Activated CD8-positive, alpha-beta memory T cell treated with anti-CD3 and anti-CD28 coated beads for 24 hours (primary cell): ENCODE data around the gene KRT74.

Source experiments
- DNase-seq: peaks from one replicate; pipeline ENCODE4 v3.0.0-alpha.2; 2020

The KRT74 gene

DNA sequence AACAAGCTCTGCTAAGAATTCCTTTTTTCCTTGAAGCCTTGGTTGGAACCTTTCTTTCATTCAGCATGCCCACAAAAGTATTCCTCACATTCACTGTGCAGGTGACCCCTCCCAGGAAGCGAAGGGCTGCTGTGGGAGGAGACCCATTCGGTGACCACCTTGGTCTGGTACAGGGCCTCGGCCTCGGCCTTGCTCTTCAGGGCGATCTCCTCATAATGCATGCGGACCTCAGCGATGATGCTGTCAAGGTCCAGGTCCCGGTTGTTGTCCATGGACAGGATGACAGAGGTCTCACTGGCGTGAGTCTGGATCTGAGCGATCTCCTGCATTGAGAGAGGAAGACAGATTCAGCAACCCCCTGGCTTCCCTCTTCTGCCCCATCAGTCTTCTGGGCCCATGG lies 3.1 kb downstream of the KRT74 start:
- DNase-seq, result no peak

DNA sequence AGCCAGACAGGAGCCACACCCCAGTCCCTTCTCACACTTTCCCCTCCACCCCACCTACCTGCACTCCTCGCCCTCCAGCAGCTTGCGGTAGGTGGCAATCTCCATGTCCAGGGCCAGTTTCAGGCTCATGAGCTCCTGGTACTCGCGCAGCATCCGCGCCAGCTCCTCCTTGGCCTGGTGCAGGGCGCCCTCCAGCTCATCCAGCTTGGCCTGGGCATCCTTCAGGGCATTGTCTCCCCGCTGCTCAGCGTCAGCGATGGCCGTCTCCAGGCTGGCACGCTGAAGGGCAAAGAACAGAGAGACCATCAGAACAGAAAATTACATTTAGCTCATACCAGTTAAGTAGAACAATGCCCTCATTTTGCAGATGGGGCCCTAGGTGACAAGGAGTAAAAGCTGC lies 5.5 kb downstream of the KRT74 start:
- no peak for DNase-seq

GRCh38 chr12:52566847-52567291 lies 6.8 kb downstream of the KRT74 start:
- DNase-seq, result no peak

GRCh38 chr12:52564582-52564981 lies 9.1 kb downstream of the KRT74 start:
- no peak for DNase-seq

DNA sequence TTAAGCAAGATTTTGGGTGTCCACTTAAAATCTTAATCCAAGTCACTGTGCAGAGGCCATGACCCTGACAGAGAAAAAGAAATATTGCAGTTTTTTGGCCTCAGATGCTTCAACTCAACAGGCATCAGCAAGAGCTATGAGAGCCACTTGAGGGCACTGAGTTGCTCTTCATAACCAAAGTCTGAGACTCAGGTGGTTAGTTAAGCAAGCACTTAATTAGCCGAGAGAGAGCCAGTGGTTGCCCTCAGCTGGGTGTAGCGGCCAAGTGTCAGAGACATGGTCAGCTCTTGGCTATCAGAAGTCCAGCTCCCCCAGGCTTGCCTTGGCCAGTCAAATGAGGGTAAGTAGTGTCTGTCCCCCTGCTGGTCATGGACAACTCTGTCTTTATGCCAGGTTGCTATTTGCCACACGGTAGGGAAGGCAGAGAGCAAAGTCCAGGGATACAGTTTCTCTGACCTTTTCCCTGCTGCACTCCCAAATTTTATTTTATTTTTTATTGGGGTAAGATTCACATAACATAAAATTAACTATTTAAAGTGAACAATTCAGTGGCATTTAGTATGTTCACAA lies 11.7 kb downstream of the KRT74 start:
- DNase-seq, result no peak

DNA sequence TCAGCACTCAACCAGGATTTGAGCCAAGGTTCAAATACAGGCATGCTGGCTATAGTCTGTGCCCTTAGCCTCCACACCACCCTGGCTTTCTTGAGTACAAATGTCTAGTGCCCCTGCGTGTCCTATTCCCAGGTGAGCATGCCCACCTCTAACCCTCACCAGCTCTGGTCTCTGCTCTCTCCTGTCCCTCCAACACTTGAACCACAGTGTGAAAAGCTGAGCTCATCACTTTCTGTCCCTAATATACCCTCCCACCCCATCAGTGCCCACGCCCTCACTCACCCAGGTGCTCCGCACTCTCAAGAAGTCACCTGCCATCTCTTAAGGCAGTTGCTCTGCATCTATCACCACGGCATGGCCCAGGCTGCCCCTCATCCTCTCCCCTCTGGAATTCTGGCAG lies 13.7 kb downstream of the KRT74 start:
- DNase-seq, result no peak

GRCh38 chr12:52558781-52559445 lies 14.7 kb downstream of the KRT74 start:
- DNase-seq, result no peak

DNA sequence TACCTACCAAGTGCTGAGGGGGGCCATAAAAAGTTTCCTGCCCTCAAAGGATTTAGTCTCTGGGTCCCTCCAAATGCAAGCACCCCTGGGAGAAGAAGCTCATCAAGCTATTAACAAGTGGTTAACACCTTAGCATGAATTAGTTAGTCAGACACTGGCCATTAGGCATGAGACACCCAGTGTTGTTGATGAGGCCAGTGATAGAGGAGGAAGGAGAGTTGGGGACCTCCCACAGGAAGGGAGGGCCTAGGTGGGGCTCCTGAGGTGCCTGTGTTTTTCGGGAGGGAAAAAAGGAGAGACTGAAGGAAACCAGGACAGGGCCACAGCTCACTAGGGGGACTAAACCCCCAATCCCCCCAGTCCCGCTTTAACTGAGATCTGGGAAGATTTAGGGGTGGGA lies 16.2 kb downstream of the KRT74 start:
- no peak for DNase-seq

DNA sequence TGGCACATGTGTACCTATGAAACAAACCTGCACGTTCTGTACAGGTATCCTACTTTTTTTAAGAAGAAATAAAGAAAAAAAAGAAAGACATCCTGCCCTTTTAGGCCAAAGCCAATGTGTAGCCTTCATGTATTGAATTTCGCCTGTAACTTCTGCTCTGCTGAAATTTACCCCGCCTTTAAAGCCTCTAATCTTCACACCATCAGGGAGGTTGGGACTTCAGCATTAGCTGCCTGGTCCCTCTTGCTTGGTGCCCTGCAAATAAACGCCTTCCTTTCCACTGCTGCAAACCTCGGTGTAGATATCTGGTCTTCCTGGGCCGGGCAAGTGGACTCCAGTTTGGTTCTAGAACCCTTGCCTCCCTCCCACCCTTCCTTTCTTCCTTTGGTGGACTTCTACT lies 18.1 kb downstream of the KRT74 start:
- no peak for DNase-seq

DNA sequence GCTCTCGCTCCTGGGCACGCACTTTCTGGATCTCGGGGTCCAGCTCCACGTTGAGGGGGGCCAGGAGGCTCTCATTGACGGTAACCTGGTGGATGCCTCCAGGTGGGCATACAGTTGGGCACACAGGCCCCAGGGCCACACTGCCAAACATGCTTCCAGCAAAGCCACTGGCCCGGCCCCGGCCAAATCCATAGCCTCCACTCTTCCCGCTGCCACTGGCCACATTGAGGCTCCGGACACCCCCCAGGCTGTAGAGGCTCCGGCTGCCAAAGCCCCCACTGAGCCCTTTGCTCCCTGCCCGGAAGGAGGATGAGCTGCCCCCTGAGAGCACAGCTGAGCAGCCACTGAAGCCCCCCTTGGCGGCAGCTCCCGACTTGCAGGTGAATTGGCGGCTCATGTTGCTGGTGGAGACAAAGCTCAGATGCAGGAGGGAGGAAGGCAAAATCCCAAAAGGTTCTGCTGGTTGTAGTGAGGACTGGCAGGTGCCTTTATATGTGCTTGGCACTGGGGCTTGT lies 20.9 kb downstream of the KRT74 start, which contains the start of gene KRT71:
Gene KRT71 (minus strand): TSS at position 465 of the 515 bp plus-strand sequence. CDS start 68 bp downstream, at position 397.
- no peak for DNase-seq

DNA sequence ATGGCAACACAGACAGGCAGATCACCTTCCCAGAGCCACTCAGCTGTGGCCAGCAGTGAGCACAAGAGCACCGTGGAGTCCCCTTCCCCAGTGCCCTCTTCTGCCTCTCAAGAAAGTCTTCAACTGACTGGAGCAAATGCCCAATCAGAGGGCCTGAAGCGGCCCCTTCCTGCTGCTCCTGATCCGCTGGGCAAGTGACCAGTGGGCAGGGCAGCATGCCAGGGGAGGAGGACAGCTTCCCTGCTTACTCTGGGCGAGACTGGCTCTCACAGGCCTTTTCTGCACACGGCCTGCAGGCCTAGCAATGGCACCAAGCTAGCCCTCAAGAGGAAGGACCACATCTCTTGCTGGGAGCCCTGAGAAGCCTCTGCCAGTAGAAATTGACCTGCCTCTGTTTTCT lies 21.6 kb downstream of the KRT74 start:
- DNase-seq, result no peak

DNA sequence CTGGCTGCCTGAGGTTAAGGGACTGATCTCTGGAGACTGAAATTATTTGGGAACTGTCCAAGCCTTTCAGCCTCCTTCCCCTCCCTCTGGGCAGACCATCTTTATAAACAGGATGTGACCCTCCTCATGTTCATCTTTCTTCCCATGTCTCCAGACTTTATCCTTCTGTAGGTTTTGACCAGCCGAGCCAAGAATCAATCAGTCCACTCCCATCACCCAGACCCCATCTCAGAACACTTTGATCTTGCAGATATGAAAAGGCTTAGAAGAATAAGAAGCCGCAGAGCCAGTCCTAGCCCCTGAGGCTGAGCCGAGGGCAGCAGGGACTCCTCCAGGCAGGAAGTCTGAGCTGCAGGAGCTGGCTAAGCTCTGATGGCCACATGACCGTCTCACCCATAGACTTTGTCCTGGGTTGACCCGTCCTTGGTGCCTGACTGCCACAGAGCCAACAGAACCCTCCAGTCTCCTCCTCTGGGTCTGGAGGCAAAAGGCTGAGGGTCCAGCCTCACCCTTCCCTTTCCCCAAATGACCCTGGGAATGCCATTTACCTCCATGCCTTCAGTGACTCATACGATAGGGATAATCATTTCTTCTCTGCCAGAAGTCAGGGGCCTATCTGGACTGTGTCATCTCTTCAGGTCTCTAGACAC lies 22.3 kb downstream of the KRT74 start:
- DNase-seq, result no peak

DNA sequence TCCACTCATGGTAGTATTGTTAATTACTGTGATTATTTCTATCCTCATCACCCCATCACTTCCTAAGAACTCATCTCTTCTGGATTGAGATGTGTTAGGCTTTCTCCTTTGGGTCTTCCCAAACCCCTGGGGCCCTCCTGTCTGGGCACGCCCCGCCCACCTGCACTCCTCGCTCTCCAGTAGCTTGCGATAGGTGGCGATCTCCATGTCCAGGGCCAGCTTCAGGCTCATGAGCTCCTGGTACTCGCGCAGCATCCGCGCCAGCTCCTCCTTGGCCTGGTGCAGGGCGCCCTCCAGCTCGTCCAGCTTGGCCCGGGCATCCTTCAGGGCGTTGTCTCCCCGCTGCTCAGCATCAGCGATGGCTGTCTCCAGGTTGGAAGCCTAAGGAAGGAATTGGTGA lies 27.5 kb downstream of the KRT74 start:
- DNase-seq, result no peak

GRCh38 chr12:52543985-52544883 lies 29.4 kb downstream of the KRT74 start:
- no peak for DNase-seq

- DNase-seq, result no peak
These were observed 30.8 kb downstream of the KRT74 start for GRCh38 chr12:52542785-52543318.

- no peak for DNase-seq
These were observed 31.5 kb downstream of the KRT74 start for GRCh38 chr12:52542157-52542556.

DNA sequence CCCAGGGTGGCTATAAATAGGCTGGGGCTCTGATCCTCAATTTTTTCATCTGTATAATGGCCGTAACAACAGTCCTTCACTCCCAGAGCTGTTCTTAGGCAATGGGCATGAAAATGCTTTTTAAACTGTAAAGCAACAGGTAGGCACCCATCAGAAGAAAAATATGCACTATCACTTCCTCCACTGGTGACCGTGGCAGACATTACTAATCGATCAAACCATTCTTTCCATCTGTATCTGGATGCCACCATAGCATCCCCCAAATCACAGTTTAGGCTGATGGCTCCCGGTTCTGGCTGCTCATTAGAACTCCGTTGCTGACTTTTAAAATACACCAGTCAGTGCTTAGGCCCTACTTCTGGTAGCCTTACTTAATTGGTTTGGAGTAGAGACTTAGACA lies 31.9 kb downstream of the KRT74 start:
- no peak for DNase-seq

DNA sequence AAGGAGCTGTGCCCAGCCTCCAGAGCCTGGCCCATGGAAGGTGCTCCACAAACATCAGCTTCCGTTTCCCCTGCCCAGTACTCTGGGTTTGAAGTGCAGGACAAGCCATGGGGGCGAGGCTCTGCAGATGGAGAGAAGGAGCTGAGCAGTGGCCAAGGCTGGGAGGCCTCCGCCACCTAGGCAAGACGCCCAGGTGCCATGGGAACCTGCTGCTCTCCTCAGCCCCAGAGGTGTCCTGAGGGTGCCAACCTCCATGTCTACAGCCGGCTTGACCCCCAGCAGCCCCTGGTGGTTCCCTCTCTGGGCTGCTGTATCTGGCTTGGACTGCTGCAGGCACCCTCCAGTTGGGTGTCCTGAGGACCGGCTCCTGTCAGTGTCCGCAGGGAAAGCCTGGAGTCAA lies 33.1 kb downstream of the KRT74 start:
- DNase-seq, result no peak

GRCh38 chr12:52539821-52540173 lies 33.8 kb downstream of the KRT74 start:
- DNase-seq, result no peak

DNA sequence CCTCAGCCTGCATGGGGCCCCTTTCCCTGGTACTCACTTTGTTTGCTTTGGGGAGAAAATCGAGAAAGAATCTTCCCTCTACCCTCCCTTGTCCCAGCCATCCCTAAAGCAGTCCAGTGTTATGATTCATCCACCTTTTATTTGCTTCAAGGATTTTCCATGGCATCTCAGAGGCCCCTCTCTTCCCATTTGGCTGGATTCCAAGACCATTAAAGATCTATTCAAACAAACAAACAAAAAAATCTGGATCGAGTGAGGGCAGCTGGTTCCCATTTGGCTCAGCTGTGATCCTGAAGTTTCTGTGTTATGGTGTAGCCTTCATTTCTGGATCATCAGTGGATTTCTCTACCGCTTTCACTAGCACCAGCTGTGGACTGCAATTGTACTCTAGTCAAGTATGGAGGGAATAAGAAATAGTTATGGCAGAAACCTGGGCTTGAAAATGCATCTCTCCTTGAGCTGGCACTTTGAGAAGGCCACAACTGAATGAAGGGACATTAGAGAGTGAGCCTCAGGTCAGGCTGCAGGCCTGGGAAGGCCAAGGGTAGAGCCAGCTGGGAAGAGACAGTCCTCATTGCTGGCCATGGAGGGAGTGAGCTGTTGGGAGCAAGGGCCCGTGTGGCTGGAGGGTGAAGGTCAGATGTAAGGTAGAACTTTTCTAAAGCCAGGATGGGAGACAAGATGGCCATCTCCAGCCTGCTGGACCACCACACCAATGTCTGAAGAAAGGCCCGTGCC lies 34.4 kb downstream of the KRT74 start:
- no peak for DNase-seq

GRCh38 chr12:52537101-52537500 lies 36.5 kb downstream of the KRT74 start:
- no peak for DNase-seq

GRCh38 chr12:52535574-52535973 lies 38.1 kb downstream of the KRT74 start:
- DNase-seq, result no peak
